GM12864 (cell line): ENCODE data around the gene TCF19.

Experiments
- DNase-seq: peaks from one replicate; pipeline ENCODE4 v3.0.0-alpha.2; 2011; ENCODE audit warnings: low read depth
- H3K4me3 ChIP-seq: 2 replicates; pipeline ENCODE4 v1.5.1; 2011; ENCODE audit warnings: mild to moderate bottlenecking, low read depth, low read length, control low read depth
- CTCF ChIP-seq: IDR thresholded peaks from 2 replicates; pipeline ENCODE4 v1.5.1; 2011; ENCODE audit warnings: low read depth, mild to moderate bottlenecking, moderate library complexity, low read length, control low read depth, inconsistent platforms; ENCODE audit errors: missing control alignments

Gene TCF19

GRCh38 chr6:31114970-31115849 is 43.2 kb upstream of the TCF19 start:
- TF ChIP-seq CTCF: peak; percentile 16
- H3K4me3 ChIP-seq: no peak overlapping the region

GRCh38 chr6:31115941-31116560 is 42.3 kb upstream of the TCF19 start:
- DNase-seq: no peak
- no peak overlapping the region for H3K4me3 ChIP-seq
- TF ChIP-seq CTCF: no peak

More at GRCh38 chr6:31114970-31115849, 43.2 kb upstream of the TCF19 start:
- DNase-seq: no peak

DNA sequence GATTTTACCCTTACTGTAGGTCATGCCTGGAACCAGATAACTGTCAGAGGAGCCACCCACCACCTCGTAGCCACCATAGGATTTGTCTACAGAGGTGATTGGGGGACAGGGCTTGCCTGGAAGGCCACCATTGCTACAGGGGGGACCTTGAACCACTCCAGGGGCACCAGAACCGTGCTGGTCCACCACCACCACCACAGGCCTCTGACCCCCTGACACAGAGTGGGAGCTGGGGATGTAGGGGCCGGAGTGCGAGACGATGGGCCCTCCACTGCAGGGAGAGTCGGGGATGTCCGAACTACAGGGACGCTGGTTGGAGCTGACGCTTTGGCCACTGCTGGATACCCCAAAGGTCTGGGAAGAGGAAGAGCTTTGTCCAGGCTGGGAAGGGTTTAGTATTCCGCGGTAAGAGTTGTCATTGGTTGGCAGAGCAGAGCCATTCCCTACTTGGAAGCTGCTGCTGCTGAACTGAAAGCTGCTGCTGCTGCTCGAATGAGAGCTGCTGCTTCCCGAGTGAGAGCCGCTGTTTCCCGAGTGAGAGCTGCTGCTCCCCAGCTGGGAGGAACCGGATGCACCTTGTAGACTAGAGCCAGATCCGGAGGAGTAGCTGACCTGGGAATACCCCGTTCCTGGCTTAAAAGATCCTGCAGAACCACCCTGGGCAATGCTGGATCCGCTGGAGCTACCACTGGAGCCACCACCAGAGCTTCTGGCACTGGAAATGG is 41.6 kb upstream of the TCF19 start:
- TF ChIP-seq CTCF: no peak
- no peak overlapping the region for H3K4me3 ChIP-seq
- DNase-seq: no peak

DNA sequence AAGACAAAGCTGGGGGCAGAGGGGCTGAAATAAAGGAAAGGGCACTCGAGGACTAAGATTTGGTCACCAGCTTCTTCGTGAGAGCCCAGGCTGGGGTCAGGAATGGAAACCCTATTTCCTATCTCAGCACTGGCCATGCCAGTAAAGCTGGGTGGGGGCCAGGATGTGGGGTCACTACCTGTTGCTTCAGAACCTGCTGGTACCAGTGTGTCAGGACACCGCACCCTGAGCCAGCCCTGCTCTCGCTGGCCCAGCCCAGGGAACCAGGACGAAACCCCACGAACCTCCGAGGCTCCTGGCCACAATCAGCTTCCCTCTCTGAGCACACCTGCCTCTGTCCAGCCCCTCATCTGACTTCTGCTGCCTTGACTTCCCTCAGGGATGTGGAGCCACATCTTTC is 40.2 kb upstream of the TCF19 start:
- DNase-seq: no peak
- TF ChIP-seq CTCF: no peak
- no peak overlapping the region for H3K4me3 ChIP-seq

DNA sequence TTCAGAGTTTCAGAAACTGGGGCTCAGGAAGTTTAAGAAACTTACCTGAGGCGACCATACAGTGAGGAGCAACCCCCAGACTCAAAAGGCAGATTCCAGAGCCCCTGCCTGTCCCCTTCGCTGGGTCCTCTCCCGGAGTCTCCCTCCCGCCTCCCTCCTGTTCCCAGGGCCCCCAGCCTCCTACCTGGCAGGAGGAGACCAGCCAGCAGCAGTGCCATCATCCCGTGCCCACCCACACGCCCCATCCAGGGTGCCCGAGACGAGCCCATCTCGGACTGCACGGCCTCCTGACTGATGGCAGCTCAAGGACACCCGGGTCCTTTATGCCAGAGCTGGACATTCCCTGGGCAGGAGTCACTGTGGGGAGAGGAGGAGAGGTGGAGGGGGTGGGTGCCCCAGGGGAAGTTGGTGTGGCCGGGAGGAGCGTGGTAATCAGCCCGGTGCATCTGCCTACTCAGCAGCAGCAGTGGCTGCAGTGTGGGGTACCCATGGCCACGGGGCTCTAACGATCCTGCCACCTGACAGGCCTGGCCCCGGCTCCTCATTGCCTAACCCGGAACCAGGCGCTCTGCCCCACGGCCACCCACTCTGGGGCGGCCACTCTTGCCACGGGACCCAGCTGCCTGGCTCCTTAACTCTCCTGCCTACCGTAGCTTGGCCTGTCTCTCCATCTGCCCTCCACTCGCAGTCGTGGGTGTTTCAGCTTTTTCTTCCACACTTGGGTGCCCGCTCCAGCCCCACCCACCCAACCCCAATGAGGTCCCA is 38.1 kb upstream of the TCF19 start, which contains the start of gene CDSN:
TSS of gene CDSN (minus strand) at position 296 of the 765 bp plus-strand sequence. CDS start at position 269, 27 bp downstream.
- no peak for TF ChIP-seq CTCF
- no peak for DNase-seq

DNA sequence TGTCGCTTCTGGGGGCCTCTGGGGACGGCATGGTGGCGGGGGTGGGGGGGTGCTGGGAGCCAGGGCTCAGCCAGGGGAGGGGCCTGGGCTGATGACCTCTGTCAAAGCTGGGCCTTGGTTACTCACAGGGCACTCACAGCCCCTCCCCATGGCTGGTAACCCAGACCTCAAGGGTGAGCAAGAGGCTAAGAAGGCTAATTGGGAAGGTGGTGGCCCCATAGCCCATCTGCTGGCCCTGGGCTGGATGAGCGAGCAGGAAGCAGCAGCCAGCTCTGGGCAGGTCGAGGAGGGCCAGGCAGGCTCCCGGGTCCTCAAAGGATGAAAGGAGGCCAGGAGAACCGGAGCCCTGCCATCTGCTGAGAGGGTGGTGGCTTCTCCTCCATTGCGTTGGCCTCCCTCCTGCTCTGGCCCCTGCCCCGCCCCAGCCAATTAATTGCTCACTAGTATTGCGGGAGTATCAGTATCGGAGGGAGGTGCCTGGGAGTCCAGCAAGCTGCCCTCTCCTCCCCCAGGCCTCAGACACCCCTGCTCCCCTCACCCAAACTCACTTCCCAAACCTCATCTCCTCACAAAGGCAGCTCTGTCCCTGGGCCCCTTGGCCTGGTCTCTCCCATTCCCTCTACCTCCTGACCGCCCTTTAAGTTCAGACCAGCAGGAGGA is 37.1 kb upstream of the TCF19 start:
- no peak for DNase-seq
- no peak overlapping the region for H3K4me3 ChIP-seq
- TF ChIP-seq CTCF: no peak

More for the DNA sequence above, 38.1 kb upstream of the TCF19 start, which contains the start of gene CDSN:
- H3K4me3 ChIP-seq: no peak within 1 kb of the TSS
